ENCODE results near the gene MRPL58.
"Not testable (repeated sequence)": the region's sequence is repeated elsewhere in the genome, so short reads cannot be mapped to it uniquely, and the experiment has no call there.

Gene MRPL58

DNA sequence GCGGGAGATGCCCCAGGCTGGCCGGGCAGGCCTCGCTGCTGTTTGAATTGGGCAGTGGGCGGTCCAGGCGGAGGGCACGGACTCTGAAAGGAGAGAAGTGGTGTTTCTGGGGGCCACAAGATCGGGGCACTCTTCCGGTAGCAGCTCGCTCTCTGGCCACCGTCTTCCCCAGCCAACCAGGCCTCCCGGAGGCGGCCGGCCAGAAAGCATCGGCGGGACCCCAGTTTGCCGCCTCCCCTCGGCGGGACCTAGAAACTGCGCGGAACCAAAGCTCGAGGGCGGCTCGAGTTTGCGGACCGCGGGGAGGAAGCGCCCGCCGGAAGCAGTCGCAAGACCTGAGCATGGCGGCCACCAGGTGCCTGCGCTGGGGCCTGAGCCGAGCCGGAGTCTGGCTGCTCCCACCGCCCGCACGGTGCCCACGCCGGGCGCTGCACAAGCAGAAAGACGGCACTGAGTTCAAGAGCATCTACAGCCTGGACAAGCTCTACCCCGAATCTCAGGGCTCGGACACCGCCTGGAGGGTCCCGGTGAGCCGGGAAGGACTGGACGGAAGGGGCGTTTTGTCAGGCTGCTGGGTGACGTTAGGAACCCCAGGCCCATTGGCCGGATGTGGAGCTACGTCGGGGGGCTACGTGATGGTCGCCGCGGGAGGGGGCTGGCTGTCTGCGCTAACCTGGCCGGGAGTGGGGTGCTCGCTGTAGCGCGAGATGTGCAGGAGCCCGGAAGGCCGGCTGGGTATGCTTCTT is at the start of gene MRPL58:
MRPL58 (plus strand) TSS at position 325 of the 746 bp plus-strand sequence; CDS start at position 342, 17 bp downstream.
- DNase-seq (ENCODE audit: low spot score), result peak; percentile 92

DNA sequence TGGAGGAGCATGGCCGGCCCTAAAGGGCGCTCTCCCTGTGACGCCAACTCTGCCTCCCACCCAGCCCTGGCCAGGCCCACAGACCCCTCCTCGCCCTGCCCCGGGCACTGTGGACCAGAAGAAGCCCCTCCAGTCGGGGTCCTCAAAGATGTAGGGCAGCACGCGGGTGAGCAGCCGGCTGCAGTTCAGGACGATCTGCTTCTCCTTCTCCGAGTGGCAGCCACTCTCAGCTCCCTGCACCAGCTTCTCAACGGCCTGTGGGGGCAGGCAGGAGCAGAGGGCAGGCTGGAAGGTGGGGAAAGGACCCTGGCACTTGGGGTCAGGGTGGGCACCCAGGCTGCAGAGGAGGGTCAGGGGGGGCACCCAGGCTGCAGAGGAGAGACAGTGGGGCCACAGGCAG is 48.8 kb upstream of the MRPL58 start:
- no peak for DNase-seq (ENCODE audit: low spot score)

DNA sequence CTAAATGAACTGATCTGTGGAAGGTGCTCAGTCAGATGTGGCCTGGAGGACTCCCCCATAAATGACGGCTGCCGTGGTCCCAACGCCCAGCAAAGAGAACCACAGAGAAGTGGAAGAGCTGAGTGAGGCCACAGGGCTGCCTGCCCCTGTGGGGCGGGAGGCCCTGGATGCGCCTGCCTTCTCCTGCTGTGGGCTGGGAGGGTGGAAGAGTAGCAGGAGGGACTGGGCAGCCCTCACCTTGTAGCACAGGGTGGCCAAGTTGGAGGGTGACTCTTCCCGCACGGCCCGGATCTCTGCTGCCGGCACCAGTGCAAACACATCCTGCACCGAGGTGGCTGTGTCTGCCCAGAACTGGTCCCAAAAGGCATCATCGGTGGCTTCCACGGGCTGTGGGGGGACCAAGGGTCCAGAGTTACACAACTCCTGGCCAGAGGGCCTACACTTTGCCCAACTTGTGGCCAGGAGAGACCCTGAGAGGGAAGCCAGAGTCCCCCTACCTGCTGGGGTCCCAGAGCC is 48.2 kb upstream of the MRPL58 start:
- DNase-seq (ENCODE audit: low spot score), result no peak

DNA sequence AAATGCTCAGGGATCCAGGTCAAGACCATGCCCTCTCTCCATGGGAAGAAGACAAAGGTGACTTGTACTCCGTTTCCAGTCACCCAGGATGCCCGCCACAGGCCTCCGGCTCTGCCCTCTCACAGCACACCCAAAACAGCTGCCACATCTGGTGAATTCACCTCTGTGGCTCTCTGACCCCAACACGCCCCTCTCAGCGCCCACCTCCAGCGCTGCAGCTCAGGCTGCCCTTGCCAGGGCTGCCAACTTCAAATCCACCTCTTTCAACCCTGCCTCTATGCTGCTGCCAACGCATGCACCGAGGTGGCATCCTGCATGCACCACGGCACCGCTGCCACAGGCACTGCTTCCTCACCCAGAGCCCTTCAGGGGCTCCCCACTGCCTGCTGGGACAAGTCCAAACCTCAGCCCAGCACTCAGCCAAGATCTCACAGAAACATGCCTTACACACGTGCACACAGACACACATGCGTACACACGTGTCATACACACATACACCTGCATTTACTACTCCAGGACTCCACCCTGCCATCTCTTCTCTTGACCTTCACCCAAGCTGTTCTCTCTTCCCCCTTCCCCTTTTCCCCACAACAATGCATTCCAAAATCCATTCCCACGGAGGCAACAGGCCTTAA is 47.4 kb upstream of the MRPL58 start:
- no peak for DNase-seq (ENCODE audit: low spot score)

DNA sequence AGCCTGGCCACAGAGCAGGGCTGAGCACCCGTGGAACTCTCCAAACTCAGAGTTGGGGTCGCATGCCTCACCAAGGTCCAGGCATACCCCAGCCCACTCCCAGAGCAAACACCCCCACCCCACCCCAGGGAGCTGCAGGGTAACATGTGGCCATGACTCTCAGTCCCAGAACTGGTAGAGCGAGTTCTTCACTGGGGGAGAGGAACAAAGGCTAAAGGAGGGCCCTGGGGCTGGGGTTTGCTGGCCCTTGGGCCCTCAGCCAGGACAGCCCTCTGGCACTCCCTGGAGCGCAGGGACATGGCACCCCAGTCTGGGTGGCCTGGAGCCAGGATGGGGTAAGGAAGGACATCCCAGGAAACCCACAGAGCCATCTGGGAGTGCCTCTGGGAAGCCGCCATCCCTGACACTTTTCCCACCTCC is 44.1 kb upstream of the MRPL58 start:
- DNase-seq (ENCODE audit: low spot score), result no peak

DNA sequence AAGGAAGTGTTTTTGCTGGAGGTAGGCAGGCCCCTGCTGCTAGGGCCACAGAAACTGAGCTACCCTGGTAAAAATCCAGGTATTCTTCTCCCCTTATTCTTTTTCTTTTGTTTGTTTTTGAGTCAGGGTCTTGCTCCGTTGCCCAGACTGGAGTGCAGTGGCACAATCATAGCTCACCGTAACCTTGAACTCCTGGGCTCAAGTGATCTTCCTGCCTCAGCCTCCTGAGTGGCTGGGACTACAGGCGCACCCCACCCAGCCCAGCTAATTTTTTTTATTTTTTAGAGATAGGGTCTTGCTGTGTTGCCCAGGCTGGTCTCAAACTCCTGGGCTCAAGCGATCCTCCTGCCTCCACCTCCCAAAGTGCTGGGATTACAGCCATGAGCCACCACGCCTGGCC is 43.0 kb upstream of the MRPL58 start:
- not testable (repeated sequence) for DNase-seq (ENCODE audit: low spot score)

DNA sequence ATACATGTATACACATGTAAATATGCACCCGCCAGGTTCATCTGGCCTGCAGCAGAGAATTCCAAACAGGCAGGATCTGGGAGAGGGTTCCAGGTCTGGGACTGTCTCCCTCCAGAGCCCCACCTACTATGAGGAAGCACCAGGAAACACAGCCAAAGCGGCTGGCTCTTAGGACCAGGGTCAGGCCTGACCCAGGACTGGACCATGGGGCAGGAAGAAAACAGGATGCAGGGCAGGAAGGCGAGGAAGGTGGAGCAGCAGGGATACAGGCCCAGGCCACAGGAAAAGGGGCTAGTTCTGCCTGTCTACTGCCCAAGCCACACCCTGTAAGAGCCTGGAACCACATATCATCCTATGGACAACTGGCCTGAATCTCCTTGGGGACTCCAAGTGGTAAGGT is 42.1 kb upstream of the MRPL58 start:
- DNase-seq (ENCODE audit: low spot score), result no peak

DNA sequence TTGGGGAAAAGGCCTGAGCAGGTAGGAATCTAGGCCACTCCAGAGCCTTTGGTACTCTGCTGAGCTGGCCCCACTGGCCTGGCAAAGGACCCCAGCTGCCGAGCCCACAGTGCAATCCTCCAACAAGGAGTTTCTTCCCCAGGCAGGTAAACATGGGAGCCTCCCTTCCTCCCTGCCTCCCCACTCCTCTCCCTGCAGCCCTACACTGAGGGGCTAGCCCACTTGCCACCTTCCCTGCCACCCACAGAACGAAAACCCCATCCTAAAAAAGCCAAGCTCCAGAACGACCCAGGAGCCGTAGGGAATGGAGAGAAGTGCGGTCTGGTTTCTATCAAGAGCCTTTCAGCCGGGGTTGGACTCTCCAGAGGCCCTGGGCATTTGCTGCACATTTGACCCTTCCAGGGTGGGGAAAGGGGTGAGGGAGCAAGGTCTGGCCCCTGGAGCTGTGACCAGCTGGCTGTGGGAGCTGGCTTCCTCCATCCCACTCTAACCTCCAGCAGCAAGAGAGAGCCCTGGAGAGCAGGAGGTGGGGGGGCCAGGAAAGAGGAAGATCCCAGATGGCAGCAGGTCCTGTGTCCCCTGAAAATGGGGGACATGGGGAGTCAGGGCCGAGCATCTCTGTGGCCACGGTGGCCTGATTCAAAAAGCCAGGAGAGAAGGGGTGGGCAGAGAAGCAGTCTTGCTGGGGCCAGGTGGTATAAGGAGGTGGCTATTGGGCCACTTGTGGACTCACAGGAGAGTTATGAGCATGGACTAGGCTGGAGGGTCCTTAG is 41.2 kb upstream of the MRPL58 start:
- DNase-seq (ENCODE audit: low spot score), result no peak

DNA sequence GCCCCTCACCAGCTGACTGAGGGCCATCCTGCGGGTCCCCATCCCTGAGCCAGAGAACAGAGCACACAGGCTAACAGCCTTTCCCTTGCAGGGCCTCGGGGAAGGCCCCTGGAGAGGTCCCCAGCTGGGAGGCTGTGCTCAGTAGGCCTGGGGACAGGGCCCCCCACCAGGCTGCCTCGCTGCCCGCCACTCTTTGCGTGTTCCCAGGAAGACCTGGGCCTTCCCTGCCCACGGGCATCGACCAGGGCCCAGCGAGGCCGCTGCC is 40.7 kb upstream of the MRPL58 start:
- no peak for DNase-seq (ENCODE audit: low spot score)

DNA sequence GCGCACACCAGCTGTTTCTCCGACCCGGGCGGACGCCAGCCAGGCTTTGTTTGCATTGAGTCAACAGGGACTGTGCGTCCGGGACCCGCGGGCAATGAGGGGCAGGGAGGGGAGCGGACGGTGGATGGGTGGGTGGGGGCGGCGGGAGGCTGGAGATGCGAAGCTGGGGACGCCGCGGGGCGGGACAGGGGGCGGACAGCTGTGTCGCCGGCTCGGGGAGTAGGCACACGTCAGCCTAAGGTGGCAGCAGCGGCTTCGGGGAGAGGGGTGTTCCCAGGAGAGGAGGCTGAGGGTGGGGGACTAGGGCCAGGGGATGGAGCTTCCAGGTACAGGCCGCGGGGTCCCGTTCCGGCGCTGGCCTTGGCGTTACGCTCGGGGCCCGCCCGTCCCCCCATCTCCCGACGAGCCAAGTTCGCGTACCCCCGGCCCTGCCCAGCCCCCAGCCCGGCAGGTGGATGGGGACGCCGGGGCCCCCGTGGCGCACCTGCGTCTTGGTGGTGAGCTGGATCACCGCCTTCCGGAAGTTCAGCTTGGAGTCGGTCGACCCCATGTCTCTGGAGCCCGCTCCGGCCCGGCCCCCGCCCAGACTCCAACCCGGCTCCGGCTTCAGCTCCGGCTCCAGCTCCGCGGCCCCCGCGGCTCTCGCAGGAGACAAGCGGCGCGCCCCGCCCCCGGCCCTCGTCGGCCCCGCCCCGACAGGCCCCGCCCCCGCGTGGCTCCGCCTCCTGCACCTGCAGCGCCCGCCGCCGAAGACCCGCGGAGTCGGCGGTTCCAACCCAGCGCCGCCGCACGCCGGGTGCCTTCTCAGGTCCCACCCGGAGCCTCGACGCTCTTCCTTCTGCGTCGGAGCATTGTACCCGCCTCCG is 40.1 kb upstream of the MRPL58 start, which contains the start of gene HID1:
HID1 (minus strand) TSS at position 653 of the 866 bp plus-strand sequence; CDS start at position 550, 103 bp downstream.
- DNase-seq (ENCODE audit: low spot score), result peak; percentile 68

DNA sequence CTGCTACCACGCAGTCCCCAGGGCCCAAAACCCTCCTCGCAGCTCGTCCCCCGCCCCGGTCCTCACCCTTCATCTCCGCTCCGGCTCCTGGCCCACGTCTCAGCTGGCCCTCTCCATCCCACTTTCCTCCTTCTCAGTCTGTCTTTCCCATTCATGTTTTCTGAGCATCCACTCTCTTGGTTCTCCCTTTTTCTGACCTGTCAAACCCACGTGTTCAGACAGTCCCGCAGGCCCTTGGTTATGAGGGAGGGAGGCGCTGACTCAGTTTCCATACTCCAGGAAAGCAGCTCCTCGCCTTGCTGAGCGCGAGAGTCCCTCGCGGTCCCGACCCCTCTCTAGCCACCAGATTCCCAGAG is 39.5 kb upstream of the MRPL58 start:
- DNase-seq (ENCODE audit: low spot score), result no peak

DNA sequence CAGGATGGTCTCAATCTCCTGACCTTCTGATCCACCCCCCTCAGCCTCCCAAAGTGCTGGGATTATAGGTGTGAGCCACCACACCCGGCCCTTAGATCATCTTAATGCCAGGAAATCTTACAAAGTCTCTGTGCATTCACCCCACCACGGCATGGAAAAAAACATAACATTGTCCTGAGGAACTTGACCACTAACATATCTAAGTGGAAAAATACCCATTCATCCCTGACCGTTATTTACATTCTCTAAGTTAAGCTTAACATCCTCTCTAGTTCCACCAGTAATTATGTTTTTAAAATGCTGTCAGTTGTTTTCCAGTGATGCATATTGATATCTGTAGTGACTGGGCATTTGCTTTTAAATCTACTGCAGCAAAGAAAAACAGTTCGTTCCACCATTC is 36.5 kb upstream of the MRPL58 start:
- DNase-seq (ENCODE audit: low spot score), result no peak

DNA sequence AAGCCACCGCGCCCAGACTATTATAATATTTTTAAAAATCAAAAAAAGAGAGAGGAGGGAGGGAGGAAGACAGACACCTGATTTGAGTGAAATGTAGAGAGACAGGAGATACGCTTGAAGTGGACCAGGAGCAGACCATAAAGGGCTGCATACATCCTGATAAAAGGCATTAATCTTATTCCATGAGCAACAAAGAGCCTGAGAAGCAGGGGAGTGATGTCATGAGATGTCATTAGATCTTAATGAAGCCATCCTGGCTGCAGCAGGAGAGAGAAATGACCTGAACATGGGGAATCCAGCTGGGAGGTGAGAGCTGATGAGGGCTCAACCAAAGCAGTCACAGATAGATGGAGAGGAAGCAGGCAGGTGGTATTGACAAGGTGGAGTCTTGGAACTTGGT is 34.7 kb upstream of the MRPL58 start:
- DNase-seq (ENCODE audit: low spot score), result no peak

DNA sequence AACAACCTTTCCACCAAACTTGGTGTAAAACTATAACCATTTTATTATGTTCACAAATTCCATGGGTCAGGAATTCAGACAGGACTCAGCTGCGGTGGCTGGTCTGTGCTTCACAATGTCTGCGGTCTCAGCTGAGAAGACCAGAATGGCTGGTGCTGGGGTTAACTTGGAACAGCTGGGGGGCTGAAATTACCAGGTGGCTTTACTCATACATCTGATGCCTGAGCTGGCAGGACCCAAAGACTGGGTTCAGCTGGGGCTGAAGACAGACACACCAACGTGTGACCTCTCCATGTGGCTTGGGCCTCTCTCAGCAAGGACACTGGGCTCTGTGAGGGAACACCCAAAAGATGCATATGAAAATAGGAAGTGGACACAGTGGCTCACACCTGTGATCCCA is 34.2 kb upstream of the MRPL58 start:
- DNase-seq (ENCODE audit: low spot score), result no peak

DNA sequence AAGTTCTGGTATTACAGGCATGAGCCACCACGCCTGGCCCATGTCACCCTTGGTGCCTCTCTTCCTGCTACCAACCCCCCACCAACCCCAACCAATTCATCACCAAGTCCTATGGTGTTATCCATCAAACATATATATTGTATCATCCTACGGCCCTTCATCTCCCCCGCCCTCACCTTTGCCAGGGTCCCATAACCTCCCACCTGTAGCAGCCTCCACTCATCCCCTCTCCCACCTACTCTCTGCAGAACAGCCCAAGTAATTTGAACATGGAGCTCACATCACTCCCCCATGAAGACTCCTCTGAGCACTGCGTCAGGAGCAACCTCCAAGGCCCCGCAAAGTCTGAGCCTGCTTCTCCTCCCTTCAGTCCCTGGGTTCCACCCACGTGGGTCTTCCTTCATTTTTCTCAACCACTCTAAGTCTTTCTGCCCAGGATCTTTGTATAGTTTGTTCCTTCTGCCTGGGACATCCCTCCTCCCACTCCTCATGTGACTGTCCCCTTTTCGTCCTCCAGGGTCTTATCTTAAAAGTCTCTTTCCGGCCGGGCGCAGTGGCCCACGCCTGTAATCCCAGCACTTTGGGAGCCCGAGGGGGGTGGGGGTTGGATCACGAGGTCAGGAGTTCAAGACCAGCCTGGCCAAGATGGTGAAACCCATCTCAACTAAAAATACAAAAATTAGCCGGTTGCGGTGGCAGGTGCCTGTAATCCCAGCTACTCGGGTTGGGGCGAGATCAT is 32.9 kb upstream of the MRPL58 start:
- DNase-seq (ENCODE audit: low spot score), result no peak

DNA sequence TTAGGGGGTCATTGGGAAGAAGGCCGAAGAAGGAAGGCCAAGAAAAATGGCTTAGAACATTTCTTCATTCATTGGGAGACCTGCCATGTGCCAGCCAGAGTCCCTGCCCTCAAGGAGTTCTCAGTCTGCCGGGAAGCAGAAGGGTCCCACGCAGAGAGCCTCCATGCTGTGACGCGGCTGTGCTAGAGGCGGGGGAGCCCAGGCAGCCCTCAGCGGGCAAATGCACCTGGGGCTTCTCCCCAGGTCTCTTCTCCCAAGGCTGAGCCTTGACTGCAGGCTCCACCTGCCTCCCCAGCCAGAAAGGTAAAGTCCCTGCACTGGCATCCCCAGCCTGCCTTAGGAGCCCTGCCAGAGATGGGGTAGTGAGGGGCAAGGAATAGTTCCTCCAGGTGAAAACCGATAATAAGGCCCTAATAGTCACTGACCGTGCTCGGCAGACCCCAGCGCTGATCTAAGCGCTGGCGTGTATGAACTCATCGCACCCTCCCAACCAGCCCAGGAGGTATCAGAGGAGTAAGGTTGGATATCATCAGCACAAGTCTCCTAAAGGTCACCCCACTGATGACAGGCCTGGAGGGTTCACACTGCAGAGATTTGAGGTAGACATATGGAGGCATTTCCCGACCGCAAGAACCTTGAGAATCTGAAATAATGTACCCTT is 31.0 kb upstream of the MRPL58 start:
- no peak for DNase-seq (ENCODE audit: low spot score)

DNA sequence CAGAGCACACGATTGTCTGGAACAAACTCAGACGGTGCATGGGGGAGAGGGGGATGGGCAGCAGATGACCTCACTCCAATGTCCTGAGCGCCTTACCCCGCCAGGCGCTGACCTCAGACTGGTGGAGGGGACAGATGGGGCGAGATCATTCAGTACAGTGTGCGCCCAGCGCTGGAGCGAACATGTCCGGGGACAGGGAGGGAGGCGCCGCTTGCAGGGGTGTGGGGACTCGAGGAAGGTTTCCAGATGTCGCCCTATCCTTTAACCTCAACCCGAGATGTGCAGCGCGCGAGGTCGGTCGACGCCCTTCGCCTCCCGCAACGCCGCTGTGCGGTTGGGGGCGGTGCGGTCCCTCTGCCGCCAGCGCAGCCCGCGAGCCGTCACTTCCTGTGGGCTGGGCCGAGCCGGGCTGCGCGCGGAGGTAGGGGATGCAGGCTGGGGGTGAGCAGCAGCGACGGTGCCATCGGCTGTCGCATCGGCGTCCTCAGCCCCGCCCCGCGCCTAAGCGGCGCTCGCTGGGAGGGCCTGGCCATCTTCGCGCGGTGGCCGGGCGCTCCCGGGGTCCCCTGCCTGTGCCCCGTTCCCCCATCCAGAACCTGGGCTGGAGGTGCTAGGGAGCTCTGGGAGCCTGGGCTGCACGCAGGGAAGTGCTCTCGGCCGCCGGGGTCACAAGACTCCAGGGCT is 30.3 kb upstream of the MRPL58 start:
- peak; percentile 87 for DNase-seq (ENCODE audit: low spot score)

DNA sequence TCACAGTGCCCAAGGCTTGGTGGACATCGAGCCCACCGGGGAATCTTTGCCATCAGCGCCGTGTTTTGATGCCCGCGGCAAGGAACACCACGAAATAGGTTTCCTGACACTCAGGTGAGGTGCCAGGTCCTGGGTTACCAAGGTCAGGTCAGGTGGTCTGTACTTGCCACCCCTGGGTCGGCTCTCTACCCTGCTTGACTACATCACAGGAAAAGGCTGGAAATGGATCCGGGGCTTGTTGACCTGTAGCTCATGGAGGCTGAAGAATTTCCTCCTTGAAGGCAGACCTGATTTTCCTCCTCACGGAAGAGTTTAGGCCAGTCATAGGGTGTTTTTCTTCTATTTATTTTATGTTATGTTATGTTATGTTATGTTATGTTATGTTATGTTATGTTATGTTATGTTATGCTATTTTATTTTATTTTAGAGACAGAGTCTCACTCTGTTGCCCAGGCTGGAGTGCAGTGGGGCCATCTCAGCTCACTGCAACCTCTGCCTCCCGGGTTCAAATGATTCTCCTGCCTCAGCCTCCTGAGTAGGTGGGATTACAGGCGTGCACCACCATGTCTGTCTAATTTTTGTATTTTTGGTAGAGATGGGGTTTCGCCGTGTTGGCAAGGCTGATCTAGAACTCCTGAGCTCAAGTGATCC is 29.7 kb upstream of the MRPL58 start:
- DNase-seq (ENCODE audit: low spot score), result not testable (repeated sequence)

DNA sequence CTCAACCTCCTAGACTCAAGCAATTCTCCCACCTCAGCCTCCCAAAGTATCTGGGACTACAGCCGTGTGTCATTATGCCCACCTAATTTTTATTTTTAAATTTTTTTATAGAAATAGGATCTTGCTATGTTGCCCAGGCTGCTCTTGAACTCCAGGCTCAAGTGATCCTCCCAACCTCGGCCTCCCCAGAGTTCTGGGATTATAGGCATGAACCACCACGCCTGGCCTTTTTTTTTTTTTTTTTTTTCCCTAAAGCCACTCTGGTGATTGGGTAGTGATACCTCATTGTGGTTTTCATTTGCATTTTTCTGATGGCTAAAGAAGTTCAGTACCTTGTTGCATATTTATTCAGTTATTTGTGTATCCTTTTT is 26.3 kb upstream of the MRPL58 start:
- DNase-seq (ENCODE audit: low spot score), result no peak

DNA sequence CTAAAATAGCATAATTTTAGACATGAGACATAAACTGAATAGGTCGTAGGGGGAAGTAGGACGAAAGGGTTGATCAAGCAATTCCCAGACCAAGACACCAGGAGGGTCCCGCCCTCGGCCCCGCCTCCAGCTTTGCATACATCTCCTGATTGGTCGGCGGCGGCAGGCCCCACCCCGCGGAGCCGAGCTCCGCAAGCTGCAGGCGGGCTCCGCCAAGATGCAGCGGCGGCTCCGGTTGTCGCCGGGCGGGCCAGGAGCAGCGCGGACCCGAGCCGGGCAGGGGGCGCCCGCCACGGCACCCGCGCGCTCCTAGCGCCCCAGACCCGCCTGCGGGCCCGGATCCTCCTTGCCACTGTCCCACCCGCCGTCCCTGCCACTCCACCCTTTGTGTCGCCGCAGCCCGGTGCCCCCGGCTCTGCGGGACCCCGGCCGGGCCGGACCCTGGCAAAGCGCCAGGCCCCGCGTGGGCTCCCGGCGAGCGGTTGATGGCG is 25.0 kb upstream of the MRPL58 start, which contains the start of gene CDR2L:
CDR2L (plus strand) TSS at position 215 of the 491 bp plus-strand sequence. CDS start 412 bp downstream, outside the sequence.
- DNase-seq (ENCODE audit: low spot score), result peak; percentile 99
